Endometrial microvascular endothelial cells (primary cell): ENCODE data around the gene ADGRF4. TPM values are rescaled to one million over a fixed set of nuclear protein-coding genes. Genes with fewer than 3 reads are reported as not detected.

ENCODE experiments used
- in situ Hi-C: cut with HindIII; loops from 2 replicates; pipeline ENCODE4 v1.10.0; 2017; ENCODE audit warnings: low sequenced_read_pairs, low pct_unique_long_range_greater_than_20kb; ENCODE audit errors: inconsistent ontology term
- total RNA-seq: library from RNA; depleted of rRNA; stranded (reverse); fragments of >200 nt; gene quantifications from one replicate; pipeline ENCODE4 v1.2.3, GENCODE V29; 2015; ENCODE audit errors: inconsistent ontology term

Gene ADGRF4
- total RNA-seq, result not detected

- in situ Hi-C loops, result no loop called here
These were observed at the start of gene ADGRF4 for GRCh38 chr6:47698342-47698787. Gene ADGRF4, plus strand, starts transcription at chr6:47698580. Its CDS starts 8,666 bp downstream, at chr6:47707246.

DNA sequence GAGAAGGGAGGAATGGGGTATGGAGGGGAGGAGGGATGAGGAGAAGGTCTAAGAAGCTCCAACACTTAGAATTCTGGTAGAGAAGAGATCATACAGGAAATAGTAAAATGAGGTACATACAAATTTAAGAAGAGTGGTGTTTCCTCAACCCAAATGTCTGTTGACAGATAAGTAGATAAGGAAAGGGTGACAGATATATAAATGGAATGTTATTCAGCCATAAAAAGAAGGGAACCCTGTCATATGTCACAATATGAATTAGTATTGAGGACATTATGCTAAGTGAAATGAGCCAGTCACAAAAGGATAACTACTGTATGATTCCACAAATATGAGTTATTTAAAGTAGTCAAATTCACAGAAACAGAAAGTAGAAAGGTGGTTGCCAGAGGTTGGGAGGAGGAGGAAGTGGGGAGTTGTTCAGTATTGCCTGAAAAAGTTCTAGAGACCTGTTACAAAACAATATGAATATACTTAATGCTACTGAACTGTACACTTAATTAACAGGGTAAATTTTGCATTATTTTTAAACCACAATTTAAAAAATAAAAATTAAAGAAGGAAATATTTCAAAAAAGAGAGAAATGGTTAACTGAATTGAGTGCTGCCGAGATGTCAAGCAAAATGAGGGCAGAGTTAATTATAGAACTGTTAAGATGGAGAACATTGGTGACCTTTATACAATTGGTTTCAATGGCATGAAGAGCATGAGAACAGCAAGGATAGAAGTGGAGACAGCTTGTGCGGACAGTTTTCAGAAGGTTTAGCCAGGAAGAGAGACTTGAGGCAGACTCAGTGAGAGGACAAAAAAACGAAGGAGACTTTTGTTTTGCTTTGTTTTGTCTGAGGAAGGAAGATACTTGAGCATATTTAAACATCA is 47.6 kb upstream of the ADGRF4 start:
- in situ Hi-C loops, result no loop called here

DNA sequence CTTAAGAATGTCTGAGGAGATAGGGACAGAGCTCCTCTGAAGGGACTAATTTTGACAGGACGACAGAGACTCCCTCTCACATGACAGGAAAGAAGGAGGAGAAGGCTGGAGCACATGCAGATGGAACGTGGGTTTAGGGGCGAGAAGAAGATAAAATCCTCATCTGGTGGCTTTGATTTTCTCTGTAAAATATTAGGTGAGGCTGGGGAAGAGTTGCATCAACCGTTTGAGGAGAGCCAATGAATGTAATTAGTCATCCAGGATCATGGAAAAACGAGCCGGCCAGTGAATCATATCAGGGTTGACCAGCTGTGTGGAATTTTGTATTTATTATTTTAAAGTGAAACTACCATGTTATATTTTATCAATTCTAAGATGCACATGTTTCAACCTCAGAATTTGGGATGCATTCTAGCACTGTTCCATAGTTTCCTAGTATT is 46.9 kb upstream of the ADGRF4 start:
- in situ Hi-C loops, result no loop called here

- in situ Hi-C loops, result no loop called here
These were observed 44.7 kb upstream of the ADGRF4 start for GRCh38 chr6:47653706-47654105.

DNA sequence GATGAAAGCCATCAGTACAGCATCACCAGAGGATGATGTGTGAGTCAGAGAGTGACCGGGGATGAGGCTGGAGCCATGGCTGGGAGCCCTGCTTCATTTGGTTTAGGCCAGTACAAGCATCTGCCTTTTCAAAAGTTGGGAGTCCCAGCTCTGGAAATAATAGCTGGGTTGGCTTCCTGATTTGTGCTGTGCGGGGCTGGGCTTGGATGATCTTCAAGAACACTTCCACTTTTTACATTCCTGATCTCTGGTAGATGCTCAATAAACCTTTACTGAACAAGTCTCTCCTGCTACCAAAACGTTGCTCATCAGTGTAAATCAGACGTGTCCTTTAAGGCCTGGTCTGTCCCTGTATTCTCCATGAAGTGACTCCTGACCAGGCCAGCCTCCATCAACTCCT is 44.1 kb upstream of the ADGRF4 start:
- in situ Hi-C loops, result no loop called here

DNA sequence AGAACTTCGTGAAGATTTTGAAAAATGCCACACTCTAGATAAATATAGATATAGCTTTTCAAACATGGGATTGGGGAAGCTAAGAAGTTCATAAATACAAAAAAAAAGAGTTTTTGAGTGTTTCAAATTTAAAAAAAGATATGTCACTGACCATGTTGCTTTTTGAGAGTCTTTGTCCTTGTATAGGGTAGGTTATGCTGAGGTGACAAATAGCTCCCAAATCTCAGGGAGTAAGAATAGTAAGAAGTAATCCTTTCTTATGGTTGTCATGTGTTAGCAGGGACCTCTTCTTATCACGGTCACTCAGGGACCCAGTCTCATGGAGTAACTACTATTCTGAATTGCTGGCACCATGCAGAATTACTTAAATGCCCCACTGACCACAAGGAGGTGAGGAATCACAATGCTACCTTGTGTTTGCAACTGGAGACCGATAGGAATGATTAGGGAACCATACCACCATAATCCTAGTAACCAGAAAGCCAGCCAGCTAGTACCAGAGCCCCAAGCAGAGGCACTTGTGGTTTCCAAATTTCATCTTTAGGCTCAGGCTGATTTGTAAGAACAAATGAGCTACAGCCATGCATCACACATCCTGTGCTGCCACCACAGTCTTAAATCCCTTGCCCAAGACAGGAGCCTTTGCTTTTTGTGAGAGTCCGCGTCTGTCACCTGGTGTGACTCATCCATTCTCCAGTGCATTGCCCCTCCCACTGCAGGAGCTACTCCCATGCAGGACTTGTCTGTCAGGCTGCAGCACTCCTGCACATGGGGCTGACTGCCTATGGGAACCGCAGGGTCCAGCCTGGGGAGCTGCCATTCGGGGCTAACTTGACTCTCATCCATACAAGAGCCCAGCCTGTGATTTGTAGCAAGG is 42.4 kb upstream of the ADGRF4 start:
- in situ Hi-C loops, result no loop called here

DNA sequence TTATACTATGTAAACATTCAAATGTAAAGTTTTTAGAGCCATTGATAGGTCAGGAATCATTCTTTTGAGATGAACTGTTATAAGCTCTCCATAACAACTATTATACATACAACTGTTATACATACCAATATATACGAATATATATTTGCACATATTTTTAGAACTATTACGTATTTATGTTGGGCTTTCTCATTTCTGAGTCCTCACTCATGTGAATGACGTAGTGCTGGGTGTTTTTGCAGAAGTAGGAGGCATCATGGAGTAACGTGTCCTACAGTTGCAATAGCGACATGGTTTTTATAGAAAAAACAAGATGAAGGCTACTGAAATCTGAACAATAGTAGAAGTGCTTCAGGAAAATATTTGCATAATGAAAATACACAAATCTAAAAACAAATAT is 36.4 kb upstream of the ADGRF4 start:
- in situ Hi-C loops, result no loop called here

GRCh38 chr6:47663462-47664216 is 34.7 kb upstream of the ADGRF4 start:
- in situ Hi-C loops, result no loop called here

GRCh38 chr6:47665112-47665511 is 33.3 kb upstream of the ADGRF4 start:
- in situ Hi-C loops, result no loop called here

GRCh38 chr6:47669684-47670513 is 28.5 kb upstream of the ADGRF4 start:
- in situ Hi-C loops, result no loop called here

DNA sequence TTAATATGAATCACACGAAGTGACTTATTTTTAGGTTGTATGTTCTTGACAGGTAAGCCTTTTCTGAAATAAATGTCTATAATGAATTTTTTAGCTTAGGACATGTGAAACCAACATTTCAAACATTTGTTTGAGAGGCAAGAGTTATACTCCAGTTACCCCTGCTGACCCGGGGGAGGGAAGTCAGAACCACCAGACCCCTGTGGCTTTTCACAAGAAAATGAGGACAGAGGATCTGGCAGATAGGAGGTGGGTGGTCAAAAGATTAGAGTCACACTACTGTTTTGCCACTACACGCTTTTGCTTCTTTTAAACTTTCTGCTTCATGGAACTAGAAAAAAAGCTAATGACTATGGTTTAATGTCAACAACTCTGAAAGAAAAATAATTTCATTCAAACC is 27.5 kb upstream of the ADGRF4 start:
- in situ Hi-C loops, result no loop called here

- in situ Hi-C loops, result no loop called here
These were observed 26.6 kb upstream of the ADGRF4 start for GRCh38 chr6:47671777-47672176.

- in situ Hi-C loops, result no loop called here
These were observed 25.6 kb upstream of the ADGRF4 start for GRCh38 chr6:47672816-47673215.

DNA sequence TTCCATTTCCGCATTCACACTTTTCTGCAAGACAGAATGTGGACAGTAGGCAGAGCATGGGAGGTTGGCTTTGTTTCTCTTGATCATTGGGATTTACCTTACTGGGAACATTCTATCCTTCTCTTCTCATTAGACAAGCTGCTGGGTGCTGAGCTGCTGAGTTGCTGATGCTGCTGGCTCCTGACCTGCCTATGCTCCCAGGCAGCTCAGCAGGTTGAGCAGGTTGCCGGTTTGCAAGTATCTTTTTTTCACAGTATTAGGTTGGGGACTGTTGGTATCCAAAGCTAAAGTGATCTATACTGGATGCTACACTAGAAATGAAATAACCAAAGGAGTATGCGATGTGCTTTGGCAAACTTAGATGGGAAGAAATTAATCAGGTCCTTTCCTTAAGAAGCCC is 23.7 kb upstream of the ADGRF4 start:
- in situ Hi-C loops, result no loop called here

- in situ Hi-C loops, result no loop called here
These were observed 20.8 kb upstream of the ADGRF4 start for GRCh38 chr6:47677381-47678100.

DNA sequence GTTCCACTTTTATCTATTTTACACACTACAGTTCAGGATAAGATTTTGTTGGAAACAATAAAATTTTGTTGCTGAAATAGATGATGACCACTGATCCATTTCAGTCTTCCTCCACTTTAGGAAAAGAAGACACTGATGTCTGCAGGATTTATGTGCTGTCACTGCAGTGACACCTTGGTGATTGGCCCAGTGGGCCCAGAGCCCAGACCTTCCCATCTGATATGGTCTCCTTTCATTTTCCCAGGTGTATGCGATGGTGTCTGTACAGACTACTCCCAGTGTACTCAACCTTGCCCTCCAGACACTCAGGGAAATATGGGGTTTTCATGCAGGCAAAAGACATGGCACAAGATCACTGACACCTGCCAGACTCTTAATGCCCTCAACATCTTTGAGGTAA is 19.6 kb upstream of the ADGRF4 start:
- in situ Hi-C loops, result no loop called here

- in situ Hi-C loops, result no loop called here
These were observed 19.0 kb upstream of the ADGRF4 start for GRCh38 chr6:47679322-47679906.
